Measurements from ENCODE around the gene TTLL9. TPM values are rescaled to one million over a fixed set of nuclear protein-coding genes. Genes with fewer than 3 reads are reported as not detected.

TTLL9 gene
- total RNA-seq, 6 donors from 2014 or later: 0.31 to 20.7 (median 4.4) TPM

GRCh38 chr20:31930779-31931178 lies 60.3 kb downstream of the TTLL9 start:
- Histone ChIP-seq H3K27ac (no peak overlapping the region), H3K9me3 (no peaks in the 10 kb centered on the region), H3K27me3 (no peaks in the 10 kb centered on the region), H3K4me3 (no peak overlapping the region), H3K36me3 (no peaks in the 10 kb centered on the region), H3K4me1 (no peaks in the 10 kb centered on the region)
- TF ChIP-seq EP300 (IDR thresholded peaks at IDR 0.05) (no peak), POLR2A (IDR thresholded peaks at IDR 0.05) (no peak), POLR2AphosphoS5 (IDR thresholded peaks at IDR 0.05) (no peak), CTCF (IDR thresholded peaks at IDR 0.05) (no peak)
- 30 to 36% methylated on average over 5 of the region's 5 CpGs for WGBS, 2 donors
- DNase-seq (no peak), ATAC-seq (ENCODE audit: low FRiP score in 2 of 2) (no peak)

GRCh38 chr20:31933698-31934097 lies 63.3 kb downstream of the TTLL9 start:
- Histone ChIP-seq H3K4me1 (no peaks in the 10 kb centered on the region), H3K27ac (no peak overlapping the region), H3K27me3 (no peaks in the 10 kb centered on the region), H3K4me3 (no peak overlapping the region), H3K9me3 (no peaks in the 10 kb centered on the region), H3K36me3 (no peaks in the 10 kb centered on the region)
- no peak for ATAC-seq (ENCODE audit: low FRiP score in 2 of 2)
- WGBS, 2 donors: 80 to 92% methylated on average over 6 to 10 of the region's 10 CpGs
- TF ChIP-seq EP300 (IDR thresholded peaks at IDR 0.05) (no peak), POLR2A (IDR thresholded peaks at IDR 0.05) (no peak), POLR2AphosphoS5 (IDR thresholded peaks at IDR 0.05) (no peak), CTCF (IDR thresholded peaks at IDR 0.05) (no peak)
- DNase-seq: peak in 1 of 2 donors; percentile 37

GRCh38 chr20:31934491-31934890 lies 64.1 kb downstream of the TTLL9 start:
- Histone ChIP-seq H3K9me3 (no peaks in the 10 kb centered on the region), H3K4me1 (no peaks in the 10 kb centered on the region), H3K27me3 (no peaks in the 10 kb centered on the region), H3K27ac (no peak overlapping the region), H3K4me3 (no peak overlapping the region), H3K36me3 (no peaks in the 10 kb centered on the region)
- 86% methylated on average over 14 of the region's 14 CpGs for WGBS, 2 donors
- peak in 1 of 2 donors; percentile 64 for DNase-seq
- ATAC-seq (ENCODE audit: low FRiP score in 2 of 2): no peak
- no peak for TF ChIP-seq CTCF (IDR thresholded peaks at IDR 0.05)
- TF ChIP-seq POLR2AphosphoS5 (IDR thresholded peaks at IDR 0.05): no peak
- TF ChIP-seq POLR2A (IDR thresholded peaks at IDR 0.05): no peak
- TF ChIP-seq EP300 (IDR thresholded peaks at IDR 0.05): no peak

DNA sequence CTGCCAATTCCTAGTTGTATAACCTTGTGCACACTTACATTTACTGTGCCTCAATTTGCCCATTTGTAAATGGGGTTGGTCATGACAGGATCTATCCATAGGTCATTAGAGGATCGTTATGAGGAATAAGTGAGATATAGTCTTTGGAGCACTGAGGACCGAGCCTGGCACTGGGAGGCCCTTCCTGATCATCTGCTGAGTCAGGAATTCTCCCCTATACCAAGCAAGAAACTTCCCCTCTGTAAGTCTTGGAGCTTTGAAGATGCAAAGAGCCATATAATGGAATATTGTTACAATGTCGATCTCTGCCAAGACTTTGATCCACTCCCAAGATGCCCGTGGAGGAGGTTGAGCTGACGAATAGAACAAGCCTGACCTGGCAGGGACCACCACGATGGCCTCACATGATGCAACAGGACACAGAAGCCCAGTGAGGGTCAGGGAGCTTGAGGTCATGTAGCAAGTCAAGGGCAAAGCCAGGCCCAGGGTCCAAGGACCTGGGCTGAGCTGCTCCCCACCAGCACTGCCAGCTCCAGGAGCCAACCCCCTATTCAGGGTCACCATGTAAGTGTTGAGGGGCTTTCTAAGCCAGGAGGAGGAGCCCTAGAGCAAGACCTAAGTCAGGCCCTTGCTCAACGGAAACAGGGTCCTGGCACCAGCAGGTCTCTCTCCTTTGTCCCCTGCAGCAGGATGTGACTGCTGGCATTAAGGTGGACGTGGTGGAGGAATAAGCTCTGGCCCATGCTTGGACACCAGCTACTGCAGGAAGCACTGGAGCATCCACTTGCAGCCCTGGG lies 64.7 kb downstream of the TTLL9 start:
- H3K9me3 ChIP-seq: no peaks in the 10 kb centered on the region
- H3K4me1 ChIP-seq: no peaks in the 10 kb centered on the region
- H3K27me3 ChIP-seq: no peaks in the 10 kb centered on the region
- H3K27ac ChIP-seq: no peak overlapping the region
- DNase-seq (no peak), ATAC-seq (ENCODE audit: low FRiP score in 2 of 2) (peak in 1 of 2 donors; percentile 26)
- 63 to 68% methylated on average over 7 to 8 of the region's 8 CpGs for WGBS, 2 donors
- TF ChIP-seq POLR2AphosphoS5 (IDR thresholded peaks at IDR 0.05) (no peak), CTCF (IDR thresholded peaks at IDR 0.05) (no peak), EP300 (IDR thresholded peaks at IDR 0.05) (no peak), POLR2A (IDR thresholded peaks at IDR 0.05) (no peak)
- no peaks in the 10 kb centered on the region for H3K36me3 ChIP-seq
- no peak overlapping the region for H3K4me3 ChIP-seq

GRCh38 chr20:31936420-31936819 lies 66.0 kb downstream of the TTLL9 start:
- Histone ChIP-seq H3K4me1 (no peaks in the 10 kb centered on the region), H3K36me3 (no peaks in the 10 kb centered on the region), H3K27me3 (no peaks in the 10 kb centered on the region), H3K4me3 (no peak overlapping the region), H3K27ac (no peak overlapping the region), H3K9me3 (no peaks in the 10 kb centered on the region)
- ATAC-seq (ENCODE audit: low FRiP score in 2 of 2) (no peak), DNase-seq (no peak)
- TF ChIP-seq POLR2AphosphoS5 (IDR thresholded peaks at IDR 0.05) (no peak), EP300 (IDR thresholded peaks at IDR 0.05) (no peak), CTCF (IDR thresholded peaks at IDR 0.05) (no peak), POLR2A (IDR thresholded peaks at IDR 0.05) (no peak)
- WGBS, 2 donors: 75 to 83% methylated on average over 4 of the region's 4 CpGs

All from upper lobe of left lung (tissue), 6 donors.